RCC 7860 (cell line): Measurements from ENCODE around the gene CCDC102A.
"Not testable (repeated sequence)": the region's sequence is repeated elsewhere in the genome, so short reads cannot be mapped to it uniquely, and the experiment has no call there.

Experiments
- DNase-seq: peaks from one replicate; pipeline ENCODE4 v3.0.0-alpha.2; 2015; ENCODE audit warnings: low spot score
- FAIRE-seq: peaks from 2 replicates; lab custom pipeline; 2012; peaks lifted over from hg19 to GRCh38; lab: Jason Lieb, UNC

CCDC102A gene

GRCh38 chr16:57504491-57504890 lies 31.9 kb downstream of the CCDC102A start:
- FAIRE-seq (no peak), DNase-seq (no peak)

- no peak for FAIRE-seq
- no peak for DNase-seq
Measured at GRCh38 chr16:57504001-57504400, 32.4 kb downstream of the CCDC102A start.

GRCh38 chr16:57503366-57503765 lies 33.0 kb downstream of the CCDC102A start:
- DNase-seq (no peak), FAIRE-seq (no peak)

GRCh38 chr16:57502048-57502775 lies 34.2 kb downstream of the CCDC102A start:
- FAIRE-seq (no peak), DNase-seq (no peak)

- no peak for FAIRE-seq
- no peak for DNase-seq
Measured at GRCh38 chr16:57501492-57501891, 34.9 kb downstream of the CCDC102A start.

GRCh38 chr16:57500578-57501111 lies 35.7 kb downstream of the CCDC102A start:
- FAIRE-seq = no peak
- no peak for DNase-seq

GRCh38 chr16:57499941-57500340 lies 36.4 kb downstream of the CCDC102A start:
- not testable (repeated sequence) for DNase-seq, FAIRE-seq

GRCh38 chr16:57498031-57498430 lies 38.3 kb downstream of the CCDC102A start:
- FAIRE-seq (no peak), DNase-seq (no peak)

GRCh38 chr16:57497121-57497520 lies 39.2 kb downstream of the CCDC102A start:
- no peak for FAIRE-seq

GRCh38 chr16:57493767-57494166 lies 42.6 kb downstream of the CCDC102A start:
- FAIRE-seq = no peak
- no peak for DNase-seq

More at GRCh38 chr16:57497121-57497520, 39.2 kb downstream of the CCDC102A start:
- DNase-seq = no peak

- no peak for FAIRE-seq
Measured at GRCh38 chr16:57489229-57489628, 47.1 kb downstream of the CCDC102A start.

GRCh38 chr16:57486858-57487834 lies 49.2 kb downstream of the CCDC102A start:
- no peak for FAIRE-seq
- DNase-seq = no peak

More at GRCh38 chr16:57489229-57489628, 47.1 kb downstream of the CCDC102A start:
- no peak for DNase-seq

- DNase-seq (peak; percentile 37), FAIRE-seq (no peak)
Measured at GRCh38 chr16:57485916-57486857, 50.2 kb downstream of the CCDC102A start, which contains the start of gene DOK4. Gene DOK4 (minus strand): TSS chr16:57486493. CDS start chr16:57479507, 6,986 bp downstream.

GRCh38 chr16:57485091-57485915 lies 51.1 kb downstream of the CCDC102A start:
- no peak for FAIRE-seq

GRCh38 chr16:57484515-57485005 lies 51.8 kb downstream of the CCDC102A start:
- DNase-seq (no peak), FAIRE-seq (no peak)

More at GRCh38 chr16:57485091-57485915, 51.1 kb downstream of the CCDC102A start:
- DNase-seq = no peak

- no peak for DNase-seq
- FAIRE-seq = no peak
Measured at GRCh38 chr16:57483725-57484514, 52.5 kb downstream of the CCDC102A start.

GRCh38 chr16:57482845-57483545 lies 53.4 kb downstream of the CCDC102A start:
- FAIRE-seq (no peak), DNase-seq (no peak)

- FAIRE-seq (no peak), DNase-seq (no peak)
Measured at GRCh38 chr16:57481421-57481820, 55.0 kb downstream of the CCDC102A start.
